SK-N-SH (cell line): Measurements from ENCODE around the gene MPC1.

Experiments used
- CHD2 ChIP-seq: fragments of 150-350 bp; IDR thresholded peaks from 2 replicates; pipeline ENCODE4 v1.6.1; 2018; ENCODE audit warnings: low read length; ENCODE audit not compliant: partially characterized antibody
- JUND ChIP-seq: IDR thresholded peaks from 2 replicates; pipeline ENCODE4 v1.4.0; 2012
- NRF1 ChIP-seq: IDR thresholded peaks from 2 replicates; pipeline ENCODE4 v1.6.1; 2012; ENCODE audit warnings: low read depth, mild to moderate bottlenecking, low read length
- TAF1 ChIP-seq: IDR thresholded peaks from 2 replicates; pipeline ENCODE4 v1.6.1; 2012; ENCODE audit warnings: low read depth, mild to moderate bottlenecking, low read length, moderate library complexity, borderline replicate concordance
- TF ChIP-seq, protein P1 (sequence below): fragments of 200-600 bp; sonication (generic); IDR thresholded peaks from 2 replicates; pipeline ENCODE4 v1.6.1; 2017; ENCODE audit warnings: antibody characterized with exemption, mild to moderate bottlenecking, moderate library complexity
- TF ChIP-seq, protein P2 (sequence below): IDR thresholded peaks from 2 replicates; pipeline ENCODE4 v1.4.0; 2012; ENCODE audit warnings: low read depth
- TF ChIP-seq, protein P3 (sequence below): IDR thresholded peaks from 2 replicates; pipeline ENCODE4 v1.4.0; 2012; ENCODE audit warnings: low read depth, borderline replicate concordance

GRCh38 chr6:166415833-166416347 is 33.1 kb upstream of the MPC1 start:
- TF ChIP-seq, protein P1, sequence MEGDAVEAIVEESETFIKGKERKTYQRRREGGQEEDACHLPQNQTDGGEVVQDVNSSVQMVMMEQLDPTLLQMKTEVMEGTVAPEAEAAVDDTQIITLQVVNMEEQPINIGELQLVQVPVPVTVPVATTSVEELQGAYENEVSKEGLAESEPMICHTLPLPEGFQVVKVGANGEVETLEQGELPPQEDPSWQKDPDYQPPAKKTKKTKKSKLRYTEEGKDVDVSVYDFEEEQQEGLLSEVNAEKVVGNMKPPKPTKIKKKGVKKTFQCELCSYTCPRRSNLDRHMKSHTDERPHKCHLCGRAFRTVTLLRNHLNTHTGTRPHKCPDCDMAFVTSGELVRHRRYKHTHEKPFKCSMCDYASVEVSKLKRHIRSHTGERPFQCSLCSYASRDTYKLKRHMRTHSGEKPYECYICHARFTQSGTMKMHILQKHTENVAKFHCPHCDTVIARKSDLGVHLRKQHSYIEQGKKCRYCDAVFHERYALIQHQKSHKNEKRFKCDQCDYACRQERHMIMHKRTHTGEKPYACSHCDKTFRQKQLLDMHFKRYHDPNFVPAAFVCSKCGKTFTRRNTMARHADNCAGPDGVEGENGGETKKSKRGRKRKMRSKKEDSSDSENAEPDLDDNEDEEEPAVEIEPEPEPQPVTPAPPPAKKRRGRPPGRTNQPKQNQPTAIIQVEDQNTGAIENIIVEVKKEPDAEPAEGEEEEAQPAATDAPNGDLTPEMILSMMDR: no peak
- TF ChIP-seq NRF1 (no peak), CHD2 (no peak), TAF1 (no peak), JUND (no peak)
- TF ChIP-seq, protein P2, sequence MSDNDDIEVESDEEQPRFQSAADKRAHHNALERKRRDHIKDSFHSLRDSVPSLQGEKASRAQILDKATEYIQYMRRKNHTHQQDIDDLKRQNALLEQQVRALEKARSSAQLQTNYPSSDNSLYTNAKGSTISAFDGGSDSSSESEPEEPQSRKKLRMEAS: no peak
- TF ChIP-seq, protein P3, sequence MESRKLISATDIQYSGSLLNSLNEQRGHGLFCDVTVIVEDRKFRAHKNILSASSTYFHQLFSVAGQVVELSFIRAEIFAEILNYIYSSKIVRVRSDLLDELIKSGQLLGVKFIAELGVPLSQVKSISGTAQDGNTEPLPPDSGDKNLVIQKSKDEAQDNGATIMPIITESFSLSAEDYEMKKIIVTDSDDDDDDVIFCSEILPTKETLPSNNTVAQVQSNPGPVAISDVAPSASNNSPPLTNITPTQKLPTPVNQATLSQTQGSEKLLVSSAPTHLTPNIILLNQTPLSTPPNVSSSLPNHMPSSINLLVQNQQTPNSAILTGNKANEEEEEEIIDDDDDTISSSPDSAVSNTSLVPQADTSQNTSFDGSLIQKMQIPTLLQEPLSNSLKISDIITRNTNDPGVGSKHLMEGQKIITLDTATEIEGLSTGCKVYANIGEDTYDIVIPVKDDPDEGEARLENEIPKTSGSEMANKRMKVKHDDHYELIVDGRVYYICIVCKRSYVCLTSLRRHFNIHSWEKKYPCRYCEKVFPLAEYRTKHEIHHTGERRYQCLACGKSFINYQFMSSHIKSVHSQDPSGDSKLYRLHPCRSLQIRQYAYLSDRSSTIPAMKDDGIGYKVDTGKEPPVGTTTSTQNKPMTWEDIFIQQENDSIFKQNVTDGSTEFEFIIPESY: no peak
